ENCODE data around the gene ARMH4. TPM values are rescaled to one million over a fixed set of nuclear protein-coding genes. Genes with fewer than 3 reads are reported as not detected.

The ARMH4 gene
- total and polyA plus RNA-seq, 2 donors (not counting 1 experiment from before 2014, with no cell fraction given) = not detected

DNA sequence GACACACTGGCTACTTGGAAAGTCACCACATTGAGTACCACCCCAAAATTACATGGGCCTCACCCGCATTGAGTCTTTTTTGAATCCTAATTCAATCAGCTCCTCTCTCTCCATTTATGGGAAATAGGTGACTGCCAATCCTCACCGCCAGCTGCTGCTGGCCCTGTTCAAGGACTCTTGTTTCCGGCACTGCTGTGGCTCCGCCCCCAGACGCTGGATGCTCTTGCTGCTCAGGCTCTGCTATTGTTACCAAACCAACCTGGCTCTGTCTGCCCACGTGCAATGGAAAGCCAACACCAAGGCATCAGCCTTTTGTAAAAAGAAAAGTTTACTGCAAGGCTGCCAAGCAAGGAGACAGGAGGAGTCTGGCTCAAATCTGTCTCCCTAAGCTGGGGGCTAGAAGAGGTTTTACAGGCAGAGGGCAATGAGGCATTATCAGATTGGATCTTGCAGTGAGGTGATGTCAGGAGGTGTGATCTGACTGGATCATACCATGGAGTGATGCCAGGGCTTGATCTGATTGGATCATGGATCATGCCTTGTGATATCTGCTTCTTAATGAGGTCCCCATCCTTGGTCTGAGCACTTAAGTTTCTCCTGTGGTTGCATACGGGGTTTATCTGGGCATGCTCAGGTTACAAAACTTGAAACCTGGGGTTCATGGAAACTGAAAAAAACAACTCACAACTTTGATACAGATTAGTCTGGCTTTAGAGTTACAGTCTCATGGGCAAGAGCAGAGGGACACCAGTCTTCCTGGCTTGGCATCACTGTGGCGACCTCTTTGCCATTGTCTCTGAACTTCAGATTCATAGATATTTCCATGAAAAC lies 169.0 kb downstream of the ARMH4 start:
- H3K27me3 Mint-ChIP-seq = peaks cover 4% of the 10 kb centered on the region
- intact Hi-C loops (cut with micrococcal nuclease) = no loop called here
- Histone ChIP-seq H4K20me1 (ENCODE audit: control insufficient read depth, insufficient read depth, low read length, poor library complexity, severe bottlenecking) (no peaks in the 10 kb centered on the region), H3K4me3 (ENCODE audit: control extremely low read depth in 1 of 5, extremely low read depth in 1 of 5, insufficient read depth in 1 of 5, low read depth in 2 of 5, low read length in 4 of 5) (no peak overlapping the region), H3K27ac (ENCODE audit: low read length in 2 of 2) (no peak overlapping the region), H3K9me3 (ENCODE audit: control extremely low read depth in 1 of 3, control insufficient read depth in 2 of 3, insufficient read depth in 1 of 3, low read length in 2 of 3) (no peaks in the 10 kb centered on the region), H3K79me2 (ENCODE audit: control insufficient read depth, insufficient read depth, low read length) (no peaks in the 10 kb centered on the region), H3K9ac (ENCODE audit: low read length) (no peak overlapping the region), H3K4me2 (replicated peaks; ENCODE audit: low read depth, low read length, poor library complexity, severe bottlenecking) (no peak overlapping the region), H2AFZ (ENCODE audit: insufficient read depth, low read depth, low read length, poor library complexity, severe bottlenecking) (no peak overlapping the region), H3K27me3 (replicated peaks in 1 of 4; ENCODE audit: control extremely low read depth in 1 of 4, control insufficient read depth in 3 of 4, insufficient read depth in 4 of 4, low read length in 3 of 4) (no peaks in the 10 kb centered on the region), H3K4me1 (ENCODE audit: control insufficient read depth in 2 of 2, insufficient read depth in 2 of 2, low read length in 2 of 2) (no peaks in the 10 kb centered on the region), H3K36me3 (replicated peaks in 1 of 2; ENCODE audit: control extremely low read depth in 1 of 2, control insufficient read depth in 1 of 2, extremely low read depth in 1 of 2, insufficient read depth in 2 of 2, low read length in 1 of 2) (no peaks in the 10 kb centered on the region)
- no peak overlapping the region for H3K27ac Mint-ChIP-seq
- TF ChIP-seq EZH2 (IDR thresholded peaks at IDR 0.05; ENCODE audit: borderline replicate concordance, insufficient read depth, low read depth, low read length, poor library complexity, severe bottlenecking) = no peak
- TF ChIP-seq, protein P1, sequence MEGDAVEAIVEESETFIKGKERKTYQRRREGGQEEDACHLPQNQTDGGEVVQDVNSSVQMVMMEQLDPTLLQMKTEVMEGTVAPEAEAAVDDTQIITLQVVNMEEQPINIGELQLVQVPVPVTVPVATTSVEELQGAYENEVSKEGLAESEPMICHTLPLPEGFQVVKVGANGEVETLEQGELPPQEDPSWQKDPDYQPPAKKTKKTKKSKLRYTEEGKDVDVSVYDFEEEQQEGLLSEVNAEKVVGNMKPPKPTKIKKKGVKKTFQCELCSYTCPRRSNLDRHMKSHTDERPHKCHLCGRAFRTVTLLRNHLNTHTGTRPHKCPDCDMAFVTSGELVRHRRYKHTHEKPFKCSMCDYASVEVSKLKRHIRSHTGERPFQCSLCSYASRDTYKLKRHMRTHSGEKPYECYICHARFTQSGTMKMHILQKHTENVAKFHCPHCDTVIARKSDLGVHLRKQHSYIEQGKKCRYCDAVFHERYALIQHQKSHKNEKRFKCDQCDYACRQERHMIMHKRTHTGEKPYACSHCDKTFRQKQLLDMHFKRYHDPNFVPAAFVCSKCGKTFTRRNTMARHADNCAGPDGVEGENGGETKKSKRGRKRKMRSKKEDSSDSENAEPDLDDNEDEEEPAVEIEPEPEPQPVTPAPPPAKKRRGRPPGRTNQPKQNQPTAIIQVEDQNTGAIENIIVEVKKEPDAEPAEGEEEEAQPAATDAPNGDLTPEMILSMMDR (IDR thresholded peaks at IDR 0.05) = no peak
- ChIA-PET POLR2A (no interaction called here), CTCF (no interaction called here)
- no peaks in the 10 kb centered on the region for H3K9me3 Mint-ChIP-seq (ENCODE audit: insufficient read depth)
- DNase-seq (no peak), ATAC-seq (ENCODE audit: low read depth) (no peak)
- no peak overlapping the region for H3K4me3 Mint-ChIP-seq
- H3K4me1 Mint-ChIP-seq = no peaks in the 10 kb centered on the region
- 65% methylated on average over 7 of the region's 8 CpGs for WGBS (ENCODE audit: insufficient coverage)

DNA sequence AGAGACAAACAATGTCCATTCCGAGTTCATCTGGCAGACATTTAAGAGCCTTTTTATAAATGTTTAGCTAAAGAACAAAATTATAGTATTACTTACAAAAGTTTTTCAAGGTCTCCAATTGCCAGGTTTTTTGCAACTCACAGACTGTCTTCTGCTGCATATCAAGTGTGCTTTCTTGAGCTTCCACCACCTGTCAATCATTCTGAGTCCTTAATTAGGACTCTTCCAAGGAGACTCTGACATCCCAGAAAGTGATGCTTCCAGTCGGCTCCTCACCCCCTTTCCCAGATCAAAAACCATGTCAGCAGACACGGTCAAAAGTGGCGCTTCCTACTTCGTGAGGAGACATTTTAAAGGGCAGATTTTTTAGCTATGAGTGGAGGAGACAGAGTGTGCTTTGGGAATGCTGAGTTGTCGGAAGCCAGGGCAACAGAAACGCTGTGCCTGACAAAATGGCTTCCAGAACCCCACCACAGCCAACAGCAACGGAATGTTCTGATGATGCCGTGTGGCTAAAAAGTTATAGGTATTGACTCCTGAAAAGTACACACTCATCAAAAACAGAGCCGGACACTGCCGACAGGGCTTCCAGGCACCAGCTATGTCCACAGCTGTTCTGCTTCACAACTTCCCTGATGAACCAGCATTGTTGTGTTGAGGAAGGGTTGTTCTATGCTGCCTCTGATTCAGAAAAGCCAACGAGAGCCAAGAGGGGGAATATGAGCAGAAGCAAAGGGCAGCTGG lies 170.0 kb downstream of the ARMH4 start:
- ChIA-PET CTCF (no interaction called here), POLR2A (no interaction called here)
- H3K4me2 ChIP-seq (replicated peaks; ENCODE audit: low read depth, low read length, poor library complexity, severe bottlenecking) = no peak overlapping the region
- no peak overlapping the region for H3K27ac ChIP-seq (ENCODE audit: low read length in 2 of 2)
- WGBS (ENCODE audit: insufficient coverage) = 78% methylated on average over 3 of the region's 12 CpGs
- Mint-ChIP-seq H3K27me3 (peaks cover 4% of the 10 kb centered on the region), H3K4me1 (no peaks in the 10 kb centered on the region), H3K27ac (no peak overlapping the region), H3K9me3 (ENCODE audit: insufficient read depth) (no peaks in the 10 kb centered on the region), H3K4me3 (no peak overlapping the region)
- DNase-seq (no peak), ATAC-seq (ENCODE audit: low read depth) (no peak)
- no peaks in the 10 kb centered on the region for H3K4me1 ChIP-seq (ENCODE audit: control insufficient read depth in 2 of 2, insufficient read depth in 2 of 2, low read length in 2 of 2)
- H3K9me3 ChIP-seq (ENCODE audit: control extremely low read depth in 1 of 3, control insufficient read depth in 2 of 3, insufficient read depth in 1 of 3, low read length in 2 of 3) = no peaks in the 10 kb centered on the region
- H3K9ac ChIP-seq (ENCODE audit: low read length) = no peak overlapping the region
- H3K4me3 ChIP-seq (ENCODE audit: control extremely low read depth in 1 of 5, extremely low read depth in 1 of 5, insufficient read depth in 1 of 5, low read depth in 2 of 5, low read length in 4 of 5) = no peak overlapping the region
- no peaks in the 10 kb centered on the region for H3K27me3 ChIP-seq (replicated peaks in 1 of 4; ENCODE audit: control extremely low read depth in 1 of 4, control insufficient read depth in 3 of 4, insufficient read depth in 4 of 4, low read length in 3 of 4)
- H3K36me3 ChIP-seq (replicated peaks in 1 of 2; ENCODE audit: control extremely low read depth in 1 of 2, control insufficient read depth in 1 of 2, extremely low read depth in 1 of 2, insufficient read depth in 2 of 2, low read length in 1 of 2) = no peaks in the 10 kb centered on the region
- no peak for TF ChIP-seq EZH2 (IDR thresholded peaks at IDR 0.05; ENCODE audit: borderline replicate concordance, insufficient read depth, low read depth, low read length, poor library complexity, severe bottlenecking)
- TF ChIP-seq, protein P1 (IDR thresholded peaks at IDR 0.05) = no peak
- no peaks in the 10 kb centered on the region for H3K79me2 ChIP-seq (ENCODE audit: control insufficient read depth, insufficient read depth, low read length)
- H2AFZ ChIP-seq (ENCODE audit: insufficient read depth, low read depth, low read length, poor library complexity, severe bottlenecking) = no peak overlapping the region
- intact Hi-C loops (cut with micrococcal nuclease) = no loop called here
- H4K20me1 ChIP-seq (ENCODE audit: control insufficient read depth, insufficient read depth, low read length, poor library complexity, severe bottlenecking) = no peaks in the 10 kb centered on the region

All from B cell (primary cell).